WTC11 (cell line): ENCODE measurements around the gene CYP2B6. TPM values are rescaled to one million over a fixed set of nuclear protein-coding genes. Genes with fewer than 3 reads are reported as not detected.
"Not testable (repeated sequence)": the region's sequence is repeated elsewhere in the genome, so short reads cannot be mapped to it uniquely, and the experiment has no call there.

Experiments used
- ATAC-seq: fragments of 200-7000 bp; cut with Tn5 transposase; 2 replicates; pipeline ENCODE4 v1.10.0; 2021; ENCODE audit warnings: mild to moderate bottlenecking, moderate library complexity
- CTCF ChIA-PET: fragments of 300-600 bp; sonication (Branson Sonifier 250); formaldehyde crosslinking; loops from one replicate; lab custom pipeline; 2021; ENCODE audit warnings: antibody characterized with exemption; lab: Charles Lee
- POLR2A ChIA-PET: fragments of 350-600 bp; sonication (Branson Sonifier 250); formaldehyde crosslinking; loops from one replicate; lab custom pipeline; 2021; ENCODE audit warnings: antibody characterized with exemption; lab: Charles Lee
- DNase-seq: peaks from one replicate; pipeline ENCODE4 v3.0.0; 2021; ENCODE audit warnings: low spot score
- H3K27ac Mint-ChIP-seq: 2 replicates; pipeline ENCODE4 v1.8.0; 2021; ENCODE audit warnings: mixed read lengths
- H3K27me3 Mint-ChIP-seq: 2 replicates; pipeline ENCODE4 v1.8.0; 2021; ENCODE audit warnings: low read depth, mild to moderate bottlenecking, moderate library complexity, mixed read lengths
- H3K36me3 Mint-ChIP-seq: 2 replicates; pipeline ENCODE4 v1.8.0; 2021; ENCODE audit warnings: mixed read lengths
- H3K4me1 Mint-ChIP-seq: 2 replicates; pipeline ENCODE4 v1.8.0; 2022; ENCODE audit warnings: mixed read lengths
- H3K4me3 Mint-ChIP-seq: 2 replicates; pipeline ENCODE4 v1.8.0; 2021; ENCODE audit warnings: mild to moderate bottlenecking, moderate library complexity, mixed read lengths
- H3K9me3 Mint-ChIP-seq: 2 replicates; pipeline ENCODE4 v1.8.0; 2021; ENCODE audit warnings: mixed read lengths
- GABPB1 ChIP-seq: sonication (generic); formaldehyde crosslinking; IDR thresholded peaks from 2 replicates; pipeline ENCODE4 v1.8.1; 2023; ENCODE audit warnings: mild to moderate bottlenecking, missing genetic modification reagents
- NFYB ChIP-seq: sonication (generic); formaldehyde crosslinking; conservative IDR thresholded peaks from 2 replicates; pipeline ENCODE4 v1.8.0; 2022; ENCODE audit warnings: low read depth, missing genetic modification reagents
- total RNA-seq: library from RNA; stranded (reverse); gene quantifications from 3 replicates; pipeline ENCODE4 v1.2.3, GENCODE V29; 2021
- TF ChIP-seq, protein P1 (sequence below): sonication (generic); formaldehyde crosslinking; IDR thresholded peaks from 2 replicates; pipeline ENCODE4 v1.8.1; 2023; ENCODE audit warnings: mild to moderate bottlenecking, missing genetic modification reagents, moderate library complexity
- TF ChIP-seq, protein P2 (sequence below): sonication (generic); formaldehyde crosslinking; IDR thresholded peaks from 2 replicates; pipeline ENCODE4 v1.8.1; 2022; ENCODE audit warnings: low read depth, mild to moderate bottlenecking, moderate library complexity, missing genetic modification reagents, borderline replicate concordance
- TF ChIP-seq, protein P3 (sequence below): sonication (generic); formaldehyde crosslinking; conservative IDR thresholded peaks from 2 replicates; pipeline ENCODE4 v1.8.1; 2023; ENCODE audit warnings: mild to moderate bottlenecking, low read depth, missing genetic modification reagents, moderate library complexity

The CYP2B6 gene
- total RNA-seq, 1 experiment from 2014 or later, result 10.3 TPM

DNA sequence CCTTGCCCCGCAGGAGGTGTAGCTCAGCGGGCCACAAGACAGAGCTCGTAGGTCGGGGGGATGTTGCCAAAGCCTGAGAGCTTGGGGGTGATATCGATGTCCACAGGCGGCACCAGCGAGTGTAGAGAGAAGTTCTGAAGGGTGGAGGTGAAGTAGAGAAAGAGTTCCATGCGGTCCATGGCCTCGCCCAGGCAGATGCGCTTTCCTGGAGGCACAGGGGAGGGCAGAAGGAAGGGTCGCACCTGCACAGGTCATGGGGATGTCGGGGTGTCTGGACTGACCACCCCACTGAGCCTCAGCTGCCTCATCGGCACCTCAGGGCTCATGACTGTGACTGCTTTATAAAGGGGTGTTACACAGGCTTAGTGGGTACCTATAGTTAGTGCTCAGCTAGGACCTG is 59.3 kb downstream of the CYP2B6 start (continued):
- TF ChIP-seq, protein P1, sequence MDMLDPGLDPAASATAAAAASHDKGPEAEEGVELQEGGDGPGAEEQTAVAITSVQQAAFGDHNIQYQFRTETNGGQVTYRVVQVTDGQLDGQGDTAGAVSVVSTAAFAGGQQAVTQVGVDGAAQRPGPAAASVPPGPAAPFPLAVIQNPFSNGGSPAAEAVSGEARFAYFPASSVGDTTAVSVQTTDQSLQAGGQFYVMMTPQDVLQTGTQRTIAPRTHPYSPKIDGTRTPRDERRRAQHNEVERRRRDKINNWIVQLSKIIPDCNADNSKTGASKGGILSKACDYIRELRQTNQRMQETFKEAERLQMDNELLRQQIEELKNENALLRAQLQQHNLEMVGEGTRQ, result no peak
- TF ChIP-seq, protein P2, sequence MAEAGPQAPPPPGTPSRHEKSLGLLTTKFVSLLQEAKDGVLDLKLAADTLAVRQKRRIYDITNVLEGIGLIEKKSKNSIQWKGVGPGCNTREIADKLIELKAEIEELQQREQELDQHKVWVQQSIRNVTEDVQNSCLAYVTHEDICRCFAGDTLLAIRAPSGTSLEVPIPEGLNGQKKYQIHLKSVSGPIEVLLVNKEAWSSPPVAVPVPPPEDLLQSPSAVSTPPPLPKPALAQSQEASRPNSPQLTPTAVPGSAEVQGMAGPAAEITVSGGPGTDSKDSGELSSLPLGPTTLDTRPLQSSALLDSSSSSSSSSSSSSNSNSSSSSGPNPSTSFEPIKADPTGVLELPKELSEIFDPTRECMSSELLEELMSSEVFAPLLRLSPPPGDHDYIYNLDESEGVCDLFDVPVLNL (CRISPR knock-in tag), result no peak
- TF ChIP-seq, all 79 proteins: peak for 0

DNA sequence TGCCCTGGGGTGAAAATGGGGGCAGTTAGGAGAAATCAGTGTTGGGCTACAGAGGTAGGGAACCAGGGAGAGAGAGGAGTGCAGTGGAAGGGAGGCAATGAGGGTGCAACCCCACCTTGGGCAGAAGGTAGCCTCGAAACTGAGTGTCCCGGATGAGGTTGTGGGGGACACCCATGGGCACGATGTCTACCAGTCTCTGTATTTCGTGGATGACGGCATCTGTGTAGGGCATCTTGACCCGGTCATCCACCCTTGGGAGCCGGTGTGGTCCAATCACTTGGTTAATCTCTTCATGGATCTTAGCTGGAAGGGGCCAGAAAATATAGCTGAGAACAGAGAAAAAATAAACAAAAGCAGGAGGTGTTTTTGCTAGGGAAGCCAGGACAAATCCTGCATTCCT is 61.1 kb downstream of the CYP2B6 start:
- DNase-seq, ATAC-seq, H3K4me3 Mint-ChIP-seq, H3K27ac Mint-ChIP-seq, H3K9me3 Mint-ChIP-seq, H3K4me1 Mint-ChIP-seq, H3K36me3 Mint-ChIP-seq, POLR2A ChIA-PET: not testable (repeated sequence)
- H3K27me3 Mint-ChIP-seq, result peaks cover 12% of the 10 kb centered on the region
- CTCF ChIA-PET, result interaction anchor here (0.6 kb wide), 1 partner anchor 701 kb away, joined by 3 read pairs; no protein-coding TSS in a partner anchor

DNA sequence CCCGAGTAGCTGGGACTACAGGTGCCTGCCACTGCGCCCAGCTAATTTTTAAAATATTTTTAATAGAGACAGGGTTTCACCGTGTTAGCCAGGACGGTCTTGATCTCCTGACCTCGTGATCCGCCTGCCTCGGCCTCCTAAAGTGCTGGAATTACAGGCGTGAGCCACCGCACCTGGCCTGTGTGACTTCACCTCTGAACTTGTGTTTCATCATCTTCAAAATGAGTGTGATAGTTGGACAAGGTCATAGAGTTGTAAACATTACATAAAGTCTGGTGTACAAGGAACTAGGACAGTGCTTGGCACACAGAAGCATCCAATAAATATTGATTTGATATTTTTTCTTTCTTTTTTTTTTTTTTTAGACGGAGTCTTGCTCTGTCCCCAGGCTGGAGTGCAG is 62.2 kb downstream of the CYP2B6 start:
- CTCF ChIA-PET, H3K4me1 Mint-ChIP-seq, H3K4me3 Mint-ChIP-seq, ATAC-seq, POLR2A ChIA-PET, DNase-seq, H3K36me3 Mint-ChIP-seq, H3K27ac Mint-ChIP-seq, H3K9me3 Mint-ChIP-seq: not testable (repeated sequence)
- peaks cover 15% of the 10 kb centered on the region for H3K27me3 Mint-ChIP-seq
- 0 out of 2 replicates have a peak, but pooled peaks have one; percentile 22 for TF ChIP-seq GABPB1 (CRISPR knock-in tag)

DNA sequence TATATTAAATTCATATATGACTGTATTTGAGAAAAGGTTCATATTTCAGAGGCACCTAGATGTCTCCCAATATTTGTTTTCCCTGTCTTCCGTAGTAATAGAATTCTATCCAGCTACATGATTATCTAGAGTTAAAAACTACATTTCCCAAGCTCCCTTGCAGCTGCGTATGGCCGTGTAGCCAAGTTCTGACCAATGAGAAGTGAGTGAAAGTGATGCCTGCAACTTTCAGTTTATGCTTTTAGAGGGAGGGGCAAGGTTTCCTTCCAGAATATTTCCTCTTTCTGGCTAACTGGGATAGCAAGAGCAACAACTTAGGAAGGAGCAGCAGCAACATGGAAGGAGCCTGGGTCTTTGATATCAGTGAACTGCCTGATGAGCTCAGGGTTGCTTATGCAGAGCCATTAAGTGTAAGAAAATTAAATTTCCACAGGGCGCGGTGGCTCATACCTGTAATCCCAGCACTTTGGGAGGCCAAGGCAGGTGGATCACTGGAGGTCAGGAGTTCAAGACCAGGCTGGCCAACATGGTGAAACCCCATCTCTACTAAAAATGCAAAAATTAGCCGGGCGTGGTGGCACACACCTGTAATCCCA is 74.0 kb downstream of the CYP2B6 start:
- no peaks in the 10 kb centered on the region for H3K36me3 Mint-ChIP-seq
- ATAC-seq (peak; percentile 98), DNase-seq (no peak)
- no peak overlapping the region; the same call in 1 of the 2 replicates for H3K27ac Mint-ChIP-seq
- TF ChIP-seq, protein P3, sequence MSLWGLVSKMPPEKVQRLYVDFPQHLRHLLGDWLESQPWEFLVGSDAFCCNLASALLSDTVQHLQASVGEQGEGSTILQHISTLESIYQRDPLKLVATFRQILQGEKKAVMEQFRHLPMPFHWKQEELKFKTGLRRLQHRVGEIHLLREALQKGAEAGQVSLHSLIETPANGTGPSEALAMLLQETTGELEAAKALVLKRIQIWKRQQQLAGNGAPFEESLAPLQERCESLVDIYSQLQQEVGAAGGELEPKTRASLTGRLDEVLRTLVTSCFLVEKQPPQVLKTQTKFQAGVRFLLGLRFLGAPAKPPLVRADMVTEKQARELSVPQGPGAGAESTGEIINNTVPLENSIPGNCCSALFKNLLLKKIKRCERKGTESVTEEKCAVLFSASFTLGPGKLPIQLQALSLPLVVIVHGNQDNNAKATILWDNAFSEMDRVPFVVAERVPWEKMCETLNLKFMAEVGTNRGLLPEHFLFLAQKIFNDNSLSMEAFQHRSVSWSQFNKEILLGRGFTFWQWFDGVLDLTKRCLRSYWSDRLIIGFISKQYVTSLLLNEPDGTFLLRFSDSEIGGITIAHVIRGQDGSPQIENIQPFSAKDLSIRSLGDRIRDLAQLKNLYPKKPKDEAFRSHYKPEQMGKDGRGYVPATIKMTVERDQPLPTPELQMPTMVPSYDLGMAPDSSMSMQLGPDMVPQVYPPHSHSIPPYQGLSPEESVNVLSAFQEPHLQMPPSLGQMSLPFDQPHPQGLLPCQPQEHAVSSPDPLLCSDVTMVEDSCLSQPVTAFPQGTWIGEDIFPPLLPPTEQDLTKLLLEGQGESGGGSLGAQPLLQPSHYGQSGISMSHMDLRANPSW (CRISPR knock-in tag), result no peak
- peak; percentile 87 for TF ChIP-seq NFYB (CRISPR knock-in tag)
- H3K4me3 Mint-ChIP-seq, result no peak overlapping the region
- 0 out of 2 replicates have a peak, but pooled peaks cover 2% of the 10 kb centered on the region for H3K4me1 Mint-ChIP-seq
- ChIA-PET POLR2A (no interaction called here), CTCF (interaction anchor here (0.7 to 1.5 kb wide), 4 partner anchors 10 to 355 kb away, joined by 3 read pairs; no protein-coding TSS in a partner anchor)
- H3K27me3 Mint-ChIP-seq, result peaks cover 8% of the 10 kb centered on the region; the same call in 1 of the 2 replicates
- peaks cover 3% of the 10 kb centered on the region; the same call in 1 of the 2 replicates for H3K9me3 Mint-ChIP-seq

Other genes starting within 250 kb of the CYP2B6 start
- gene ACTMAP, start 240.8 kb upstream of the CYP2B6 start, total RNA-seq, result 29.6 to 42.4 TPM (median 40.2 TPM) in 3 replicates
- gene SNRPA, start 240.1 kb upstream of the CYP2B6 start, total RNA-seq, result 215 to 227 TPM (median 218 TPM) in 3 replicates
- not detected in 3 replicates for gene MIA, start 215.8 kb upstream of the CYP2B6 start, total RNA-seq
- 29.7 to 34.1 TPM (median 30.5 TPM) in 3 replicates for gene RAB4B, start 213.0 kb upstream of the CYP2B6 start, total RNA-seq
- gene EGLN2, start 192.1 kb upstream of the CYP2B6 start, total RNA-seq, result 97.7 to 106 TPM (median 102 TPM) in 3 replicates
- gene CYP2A6, start 140.8 kb upstream of the CYP2B6 start, total RNA-seq, result 0.25 to 0.80 TPM (median 0.28 TPM) in 3 replicates
- 0.21 TPM in 1 of 3 replicates, not detected in the others for gene CYP2A7, start 109.1 kb upstream of the CYP2B6 start, total RNA-seq
- gene CYP2A13, start 97.2 kb downstream of the CYP2B6 start, total RNA-seq, result 0.32 to 0.53 TPM (median 0.48 TPM) in 3 replicates
- gene CYP2F1, start 123.2 kb downstream of the CYP2B6 start, total RNA-seq, result 0.24 to 1.3 TPM (median 0.30 TPM) in 3 replicates
- 173 to 191 TPM (median 188 TPM) in 3 replicates for gene CYP2S1, start 201.9 kb downstream of the CYP2B6 start, total RNA-seq
- gene AXL, start 227.9 kb downstream of the CYP2B6 start, total RNA-seq, result 25.0 to 27.3 TPM (median 27.0 TPM) in 3 replicates